HG02870 (cell line): Measurements from ENCODE around the gene GNAQ.
"Not testable (repeated sequence)": the region's sequence is repeated elsewhere in the genome, so short reads cannot be mapped to it uniquely, and the experiment has no call there.

Experiments
- ATAC-seq: cut with Tn5 transposase; IDR thresholded peaks from one replicate; pipeline ENCODE4 v1.9.1; 2021; ENCODE audit warnings: mild to moderate bottlenecking, moderate library complexity; ENCODE audit not compliant: unreplicated experiment

Gene GNAQ

GRCh38 chr9:78031444-78031892, at the start of gene GNAQ:
Gene GNAQ (minus strand): TSS chr9:78031811. CDS start chr9:78031235, 576 bp downstream.
- no peak for ATAC-seq

- ATAC-seq: no peak
Measured at GRCh38 chr9:78074385-78075291, 43.0 kb upstream of the GNAQ start.

GRCh38 chr9:78073722-78074121, 42.1 kb upstream of the GNAQ start:
- no peak for ATAC-seq

GRCh38 chr9:78072586-78073199, 41.1 kb upstream of the GNAQ start:
- no peak for ATAC-seq

DNA sequence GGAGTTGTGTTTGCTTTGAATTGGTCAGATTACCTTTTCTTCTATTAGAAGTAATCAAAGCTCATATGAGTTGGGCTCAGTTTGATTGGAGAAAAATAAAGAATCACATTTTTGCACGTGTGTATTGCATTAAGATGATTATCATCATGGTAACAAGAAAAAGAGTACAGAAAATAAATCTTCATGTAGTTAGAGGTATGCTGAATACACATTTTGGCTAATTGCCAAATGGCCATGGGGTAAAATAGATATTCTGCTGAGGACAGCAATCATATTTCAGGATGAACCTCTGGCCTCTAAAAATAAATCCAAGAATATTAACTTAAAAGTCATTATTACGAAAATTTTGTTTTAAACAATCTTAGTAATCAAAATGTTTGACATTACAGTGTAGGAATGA, 38.9 kb upstream of the GNAQ start:
- ATAC-seq: no peak

GRCh38 chr9:78064075-78064474, 32.5 kb upstream of the GNAQ start:
- no peak for ATAC-seq

GRCh38 chr9:78062710-78063109, 31.1 kb upstream of the GNAQ start:
- ATAC-seq: no peak

- not testable (repeated sequence) for ATAC-seq
Measured at GRCh38 chr9:78054218-78054617, 22.6 kb upstream of the GNAQ start.

- no peak for ATAC-seq
Measured at GRCh38 chr9:78053627-78054026, 22.0 kb upstream of the GNAQ start.

GRCh38 chr9:78050421-78050820, 18.8 kb upstream of the GNAQ start:
- no peak for ATAC-seq

- ATAC-seq: no peak
Measured at GRCh38 chr9:78049484-78049883, 17.9 kb upstream of the GNAQ start.

DNA sequence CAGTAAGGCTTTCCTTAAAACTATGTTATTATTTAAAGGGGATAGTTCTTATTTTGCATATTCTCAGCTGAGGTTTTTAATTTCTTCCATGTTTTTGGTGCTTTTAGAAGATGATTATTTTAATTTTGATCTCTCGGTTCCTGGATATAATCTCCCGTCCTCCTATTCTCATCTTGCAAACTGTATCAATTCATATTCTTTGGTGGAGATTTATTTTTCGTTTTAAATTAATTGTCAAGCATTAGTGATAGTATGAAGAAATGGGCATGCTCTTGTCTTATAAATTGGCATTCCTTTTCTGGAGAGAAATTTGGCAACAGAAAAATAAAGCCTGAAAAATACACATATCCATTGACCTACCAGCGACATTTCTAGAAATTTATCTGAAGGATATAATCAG, 15.5 kb upstream of the GNAQ start:
- ATAC-seq: no peak

DNA sequence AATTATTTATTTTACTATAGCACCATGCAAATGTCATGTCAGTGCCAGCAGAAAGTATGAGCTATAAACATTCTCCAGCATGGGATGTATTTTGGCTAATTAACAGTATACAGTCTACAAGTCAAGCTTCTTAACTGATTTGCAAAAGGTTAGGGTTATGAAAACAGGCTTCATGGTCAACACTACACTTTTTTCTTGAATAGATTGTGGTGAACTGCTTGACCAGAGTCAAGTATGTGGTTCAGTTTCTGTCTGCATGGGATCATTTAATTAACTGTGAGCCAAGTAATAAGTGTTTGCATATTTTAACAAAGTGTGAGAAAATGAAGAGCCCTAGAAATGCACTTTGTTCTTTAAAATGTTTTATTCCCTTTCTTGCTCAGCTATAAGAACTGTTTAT, 14.5 kb upstream of the GNAQ start:
- no peak for ATAC-seq

DNA sequence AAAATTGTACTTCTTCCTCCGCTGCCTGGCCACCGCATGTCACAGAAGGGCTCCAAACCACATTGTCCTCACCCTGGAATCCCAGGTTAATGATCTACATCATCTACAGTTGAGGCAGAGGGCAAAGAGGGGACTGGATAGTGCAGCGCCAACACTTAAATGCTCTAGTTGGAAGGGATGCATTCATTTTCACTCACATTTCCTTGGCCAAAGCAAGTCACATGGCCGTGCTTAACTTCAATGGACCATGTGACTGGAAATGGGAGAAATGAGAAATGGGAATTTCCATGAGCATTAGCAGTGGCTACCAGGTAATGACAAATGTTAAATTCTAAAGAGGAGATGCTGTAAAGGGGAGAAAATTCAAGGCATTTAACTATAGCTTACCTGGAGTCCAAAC, 13.3 kb upstream of the GNAQ start:
- ATAC-seq: no peak

DNA sequence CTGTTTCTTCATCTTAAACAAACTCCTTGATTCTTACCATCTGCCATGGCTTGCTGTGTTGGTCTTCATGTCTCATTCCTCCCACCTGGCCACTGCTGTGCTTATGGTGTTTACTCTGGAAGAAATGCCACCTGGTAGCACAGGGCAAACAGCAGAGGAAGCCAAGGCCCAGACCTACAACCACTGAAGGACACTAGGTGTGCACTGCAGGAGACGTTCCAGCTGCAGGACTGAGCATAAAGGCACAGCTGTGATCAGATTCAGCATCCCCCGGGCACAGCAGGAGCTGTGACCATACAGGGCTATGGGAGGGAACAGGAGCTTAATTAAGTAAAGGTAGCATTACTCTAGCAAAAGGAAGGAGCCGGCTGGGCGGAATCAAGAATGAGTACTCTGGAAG, 12.6 kb upstream of the GNAQ start:
- ATAC-seq: no peak

- ATAC-seq: no peak
Measured at GRCh38 chr9:78041971-78042370, 10.4 kb upstream of the GNAQ start.

- no peak for ATAC-seq
Measured at GRCh38 chr9:78040726-78041125, 9.1 kb upstream of the GNAQ start.

- no peak for ATAC-seq
Measured at GRCh38 chr9:78038620-78039300, 7.1 kb upstream of the GNAQ start.

DNA sequence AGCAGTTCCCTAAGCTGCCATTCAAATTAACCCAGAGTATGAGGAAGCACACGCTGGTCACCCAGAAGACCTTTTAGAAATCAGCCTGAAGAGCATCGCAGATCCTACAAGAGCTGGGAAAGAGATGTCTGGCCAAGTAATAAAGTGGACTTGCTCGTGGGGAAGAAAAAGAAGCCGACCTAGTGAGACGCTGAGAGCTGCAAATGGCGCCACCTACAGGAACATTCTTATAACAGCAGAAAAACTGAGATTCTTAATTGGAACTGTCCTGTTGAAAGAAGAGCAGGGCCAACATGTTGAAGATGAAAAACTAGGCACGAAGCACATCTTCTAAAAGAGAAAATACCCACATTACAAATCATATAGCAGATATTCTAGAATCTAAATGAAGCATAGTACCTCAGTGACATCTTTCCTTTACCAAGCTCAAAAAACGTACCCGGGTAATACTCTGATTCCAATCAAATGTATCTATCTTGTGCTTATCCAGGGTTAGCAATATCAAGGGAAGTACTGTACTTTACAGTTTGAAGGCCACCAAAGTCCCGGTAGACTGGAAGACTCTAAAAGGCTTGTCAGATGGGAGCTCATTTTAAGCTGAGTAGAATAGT, 3.9 kb upstream of the GNAQ start:
- ATAC-seq: no peak

DNA sequence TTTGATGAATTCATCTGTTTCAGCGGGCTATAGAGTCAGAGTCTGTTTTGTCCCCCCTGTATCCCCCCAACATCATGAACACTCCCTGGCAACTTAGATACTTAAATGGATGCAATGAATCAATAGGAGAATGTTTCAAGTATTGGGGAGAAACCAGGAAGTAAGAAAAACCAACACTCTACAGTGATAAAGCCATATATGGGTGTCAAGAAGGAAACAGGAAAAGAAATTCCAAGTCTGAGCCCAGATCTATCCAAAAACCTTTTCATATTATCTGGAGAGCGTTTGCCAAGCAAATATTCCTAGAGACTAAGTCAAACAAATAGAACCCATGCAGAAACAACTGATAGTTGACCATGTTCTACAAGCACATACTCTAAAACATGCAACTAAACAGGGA, 2.3 kb upstream of the GNAQ start:
- no peak for ATAC-seq

GRCh38 chr9:78032730-78033457, 1.3 kb upstream of the GNAQ start:
- ATAC-seq: no peak
